BJ (cell line): ENCODE measurements around the gene NUDT3. TPM values are rescaled to one million over a fixed set of nuclear protein-coding genes. Genes with fewer than 3 reads are reported as not detected.

ENCODE experiments used
- CTCF ChIA-PET: fragments of 350-600 bp; formaldehyde crosslinking; extraction: SDS; loops from one replicate; lab custom pipeline; 2021; ENCODE audit warnings: antibody characterized with exemption, inconsistent platforms; lab: Yijun Ruan, JAX
- POLR2A ChIA-PET: fragments of 300-600 bp; sonication (Branson Sonifier 250); formaldehyde crosslinking; extraction: SDS; loops from one replicate; lab custom pipeline; 2021; ENCODE audit warnings: antibody characterized with exemption; lab: Charles Lee
- DNase-seq: peaks from one replicate; pipeline ENCODE4 v3.0.0-alpha.2; 2011; ENCODE audit warnings: low read depth
- H3K27me3 ChIP-seq: 2 replicates; pipeline ENCODE4 v1.6.0; 2011; ENCODE audit warnings: low read length; ENCODE audit not compliant: control insufficient read depth, insufficient read depth
- H3K36me3 ChIP-seq: 2 replicates; pipeline ENCODE4 v1.5.1; 2011; ENCODE audit warnings: low read length; ENCODE audit not compliant: control insufficient read depth, insufficient read depth
- H3K4me3 ChIP-seq: 2 replicates; pipeline ENCODE4 v1.5.1; 2011; ENCODE audit warnings: low read depth, mild to moderate bottlenecking, control low read depth, low read length
- CTCF ChIP-seq: IDR thresholded peaks from 2 replicates; pipeline ENCODE4 v1.5.1; 2011; ENCODE audit warnings: low read depth, mild to moderate bottlenecking, control low read depth, inconsistent platforms, low read length, moderate library complexity; ENCODE audit not compliant: insufficient read depth
- polyA plus RNA-seq: library from polyadenylated mRNA; depleted of rRNA; stranded (reverse); fragments of >200 nt; gene quantifications from 2 replicates; pipeline ENCODE4 v1.2.3, GENCODE V29; 2011

The NUDT3 gene
- polyA plus RNA-seq, 1 experiment: 9.6 TPM

- no peak for TF ChIP-seq CTCF
- no peak for DNase-seq
- Histone ChIP-seq H3K4me3 (no peak overlapping the region), H3K27me3 (no peaks in the 10 kb centered on the region), H3K36me3 (peaks cover 8% of the 10 kb centered on the region)
- ChIA-PET POLR2A (no interaction called here), CTCF (interaction anchor here (1.3 kb wide), 1 partner anchor 93 kb away, joined by 5 read pairs; no protein-coding TSS in a partner anchor)
Observed at GRCh38 chr6:34289137-34289536, 103.3 kb downstream of the NUDT3 start.

GRCh38 chr6:34288581-34288980 is 103.9 kb downstream of the NUDT3 start:
- ChIA-PET CTCF (no interaction called here), POLR2A (no interaction called here)
- Histone ChIP-seq H3K36me3 (peaks cover 4% of the 10 kb centered on the region; the same call in 1 of the 2 replicates), H3K27me3 (no peaks in the 10 kb centered on the region), H3K4me3 (no peak overlapping the region)
- no peak for DNase-seq
- no peak for TF ChIP-seq CTCF

GRCh38 chr6:34285448-34286164 is 106.9 kb downstream of the NUDT3 start:
- POLR2A ChIA-PET: no interaction called here

GRCh38 chr6:34284563-34285447 is 107.7 kb downstream of the NUDT3 start:
- Histone ChIP-seq H3K4me3 (no peak overlapping the region), H3K27me3 (no peaks in the 10 kb centered on the region), H3K36me3 (peaks cover 3% of the 10 kb centered on the region)
- ChIA-PET POLR2A (no interaction called here), CTCF (interaction anchor here (1.7 kb wide), 1 partner anchor 35 kb away, joined by 7 read pairs; the partner anchor contains the start of gene SMIM29)
- TF ChIP-seq CTCF: no peak
- DNase-seq: peak; percentile 35

More at GRCh38 chr6:34285448-34286164, 106.9 kb downstream of the NUDT3 start:
- Histone ChIP-seq H3K27me3 (no peaks in the 10 kb centered on the region), H3K36me3 (peaks cover 1% of the 10 kb centered on the region), H3K4me3 (no peak overlapping the region)
- no peak for DNase-seq
- no peak for TF ChIP-seq CTCF
- CTCF ChIA-PET: interaction anchor here (1.3 kb wide), 1 partner anchor 11 kb away, joined by 3 read pairs; no protein-coding TSS in a partner anchor
